Tibial nerve (tissue), 4 donors: ENCODE measurements around the gene IL15. TPM values are rescaled to one million over a fixed set of nuclear protein-coding genes. Genes with fewer than 3 reads are reported as not detected.
"Not testable (repeated sequence)": the region's sequence is repeated elsewhere in the genome, so short reads cannot be mapped to it uniquely, and the experiment has no call there.

Experiments used
- DNase-seq, 2 donors: peaks; one replicate each; pipeline ENCODE4 v3.0.0-alpha.2; 2019; ENCODE audit warnings: low spot score in 2 of 2
- H3K27ac ChIP-seq, 4 donors: fragments of 200-600 bp; sonication (generic) in 3 of 4; one replicate each; pipeline ENCODE4 v1.5.1; 2017 to 2019; ENCODE audit warnings: mild to moderate bottlenecking in 1 of 4
- H3K27me3 ChIP-seq, 2 donors: fragments of 200-600 bp; sonication (generic) in 1 of 2; one replicate each; pipeline versions ENCODE4 v1.5.1 to v1.6.0; 2017 to 2019
- H3K36me3 ChIP-seq, 3 donors: fragments of 200-600 bp; sonication (generic); one replicate each; pipeline ENCODE4 v1.5.1; 2018 to 2019
- H3K4me1 ChIP-seq, 4 donors: fragments of 200-600 bp; sonication (generic) in 3 of 4; one replicate each; pipeline ENCODE4 v1.5.1; 2017 to 2019
- H3K4me3 ChIP-seq, 4 donors: fragments of 200-600 bp; sonication (generic) in 3 of 4; one replicate each; pipeline ENCODE4 v1.5.1; 2017 to 2019; ENCODE audit warnings: mild to moderate bottlenecking in 1 of 4, moderate library complexity in 1 of 4
- H3K9me3 ChIP-seq, 4 donors: fragments of 200-600 bp; sonication (generic) in 3 of 4; one replicate each; pipeline ENCODE4 v1.5.1; 2017 to 2019
- EP300 ChIP-seq, 2 donors: sonication (generic); formaldehyde crosslinking; IDR thresholded peaks; one replicate each; pipeline ENCODE4 v1.6.1; 2017; ENCODE audit warnings: antibody characterized with exemption in 2 of 2, mild to moderate bottlenecking in 1 of 2
- POLR2A ChIP-seq, 2 donors: fragments of 450-650 bp; IDR thresholded peaks; one replicate each; pipeline ENCODE4 v1.6.1; 2017; ENCODE audit warnings: antibody characterized with exemption in 2 of 2, mild to moderate bottlenecking in 2 of 2, moderate library complexity in 2 of 2
- WGBS, 2 donors: methylation state at CpG; one replicate each; pipeline ENCODE4 v1.1.5; 2018; 5-methylcytosine and 5-hydroxymethylcytosine counted together
- total RNA-seq, 4 donors: library from RNA; depleted of rRNA; stranded (reverse); fragments of >200 nt; gene quantifications; one replicate each; pipeline ENCODE4 v1.1.0, GENCODE V29; 2016
- TF ChIP-seq, protein P1 (sequence below), 5 experiments: fragments of 200-600 bp in 3 of 5; fragments of 450-650 bp in 2 of 5; sonication (generic) in 3 of 5; IDR thresholded peaks; one replicate each; pipeline ENCODE4 v1.5.1; 2016 to 2019; ENCODE audit warnings: antibody characterized with exemption in 5 of 5, mild to moderate bottlenecking in 3 of 5, moderate library complexity in 2 of 5

Gene IL15
- total RNA-seq, 4 donors from 2014 or later = 2.4 to 8.1 (median 6.4) TPM

DNA sequence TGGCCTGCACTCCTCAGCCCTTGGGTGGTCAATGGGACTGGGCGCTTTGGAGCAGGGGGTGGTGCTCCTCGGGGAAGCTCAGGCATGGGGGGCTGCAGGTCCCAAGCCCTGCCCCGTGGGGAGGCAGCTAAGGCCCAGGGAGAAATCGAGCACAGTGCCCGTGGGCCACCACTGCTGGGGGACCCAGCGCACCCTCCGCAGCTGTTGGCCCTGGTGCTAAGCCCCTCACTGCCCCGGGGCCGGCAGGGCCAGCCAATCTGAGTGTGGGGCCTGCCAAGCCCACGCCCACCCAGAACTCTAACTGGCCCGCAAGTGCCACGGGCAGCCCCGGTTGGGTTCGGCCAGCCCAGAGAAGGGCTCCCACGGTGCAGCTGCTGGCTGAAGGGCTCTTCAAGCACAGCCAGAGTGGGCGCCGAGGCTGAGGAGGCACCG is 30.9 kb upstream of the IL15 start:
- H3K4me3 ChIP-seq = no peak overlapping the region
- 92 to 100% methylated on average over 6 to 18 of the region's 18 CpGs for WGBS, 2 donors
- DNase-seq = no peak
- H3K27ac ChIP-seq = no peak overlapping the region
- H3K4me1 ChIP-seq = no peaks in the 10 kb centered on the region
- H3K36me3 ChIP-seq = no peaks in the 10 kb centered on the region
- TF ChIP-seq, protein P1, sequence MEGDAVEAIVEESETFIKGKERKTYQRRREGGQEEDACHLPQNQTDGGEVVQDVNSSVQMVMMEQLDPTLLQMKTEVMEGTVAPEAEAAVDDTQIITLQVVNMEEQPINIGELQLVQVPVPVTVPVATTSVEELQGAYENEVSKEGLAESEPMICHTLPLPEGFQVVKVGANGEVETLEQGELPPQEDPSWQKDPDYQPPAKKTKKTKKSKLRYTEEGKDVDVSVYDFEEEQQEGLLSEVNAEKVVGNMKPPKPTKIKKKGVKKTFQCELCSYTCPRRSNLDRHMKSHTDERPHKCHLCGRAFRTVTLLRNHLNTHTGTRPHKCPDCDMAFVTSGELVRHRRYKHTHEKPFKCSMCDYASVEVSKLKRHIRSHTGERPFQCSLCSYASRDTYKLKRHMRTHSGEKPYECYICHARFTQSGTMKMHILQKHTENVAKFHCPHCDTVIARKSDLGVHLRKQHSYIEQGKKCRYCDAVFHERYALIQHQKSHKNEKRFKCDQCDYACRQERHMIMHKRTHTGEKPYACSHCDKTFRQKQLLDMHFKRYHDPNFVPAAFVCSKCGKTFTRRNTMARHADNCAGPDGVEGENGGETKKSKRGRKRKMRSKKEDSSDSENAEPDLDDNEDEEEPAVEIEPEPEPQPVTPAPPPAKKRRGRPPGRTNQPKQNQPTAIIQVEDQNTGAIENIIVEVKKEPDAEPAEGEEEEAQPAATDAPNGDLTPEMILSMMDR (IDR thresholded peaks at IDR 0.05) = no peak
- TF ChIP-seq POLR2A (IDR thresholded peaks at IDR 0.05) (no peak), EP300 (IDR thresholded peaks at IDR 0.05) (no peak)
- no peaks in the 10 kb centered on the region for H3K27me3 ChIP-seq
- H3K9me3 ChIP-seq = no peaks in the 10 kb centered on the region

- H3K9me3 ChIP-seq = no peaks in the 10 kb centered on the region
- no peaks in the 10 kb centered on the region for H3K4me1 ChIP-seq
- WGBS, 2 donors = 76 to 84% methylated on average over 4 of the region's 4 CpGs
- no peaks in the 10 kb centered on the region for H3K36me3 ChIP-seq
- peak in 1 of 2 donors; percentile 16 for DNase-seq
- H3K27me3 ChIP-seq = no peaks in the 10 kb centered on the region
- TF ChIP-seq, protein P1 (IDR thresholded peaks at IDR 0.05) = no peak
- TF ChIP-seq EP300 (IDR thresholded peaks at IDR 0.05) (no peak), POLR2A (IDR thresholded peaks at IDR 0.05) (no peak)
- H3K27ac ChIP-seq = no peak overlapping the region
- H3K4me3 ChIP-seq = no peak overlapping the region
Measured at GRCh38 chr4:141609243-141609642, 27.1 kb upstream of the IL15 start.

DNA sequence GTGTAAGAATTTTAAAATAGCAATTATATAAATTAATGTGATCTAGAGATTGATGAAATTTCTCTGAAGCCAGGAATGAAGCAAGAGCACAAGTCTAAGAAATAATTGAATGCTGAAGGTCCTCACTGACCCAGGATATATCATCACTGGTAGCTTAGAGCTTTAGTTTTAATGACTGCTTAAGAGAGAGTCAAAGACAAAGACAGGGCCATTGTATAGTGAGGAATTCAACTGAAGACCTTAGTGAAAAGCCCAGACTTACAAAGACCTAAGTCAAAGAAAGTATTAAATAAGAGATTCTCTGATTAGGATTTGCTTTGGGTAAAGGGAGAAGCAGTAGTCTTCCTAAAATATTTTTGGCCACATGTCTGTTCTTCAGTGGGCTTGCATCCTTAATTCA is 26.0 kb upstream of the IL15 start:
- Histone ChIP-seq H3K27ac (no peak overlapping the region), H3K36me3 (no peaks in the 10 kb centered on the region), H3K4me1 (no peaks in the 10 kb centered on the region), H3K4me3 (no peak overlapping the region), H3K9me3 (no peaks in the 10 kb centered on the region), H3K27me3 (no peaks in the 10 kb centered on the region)
- no peak for TF ChIP-seq POLR2A (IDR thresholded peaks at IDR 0.05)
- no peak for TF ChIP-seq EP300 (IDR thresholded peaks at IDR 0.05)
- TF ChIP-seq, protein P1 (IDR thresholded peaks at IDR 0.05) = no peak
- no peak for DNase-seq

GRCh38 chr4:141614878-141615586 is 21.4 kb upstream of the IL15 start:
- no peak overlapping the region for H3K4me3 ChIP-seq
- WGBS, 2 donors = 85 to 88% methylated on average over 11 of the region's 11 CpGs
- no peaks in the 10 kb centered on the region for H3K36me3 ChIP-seq
- no peaks in the 10 kb centered on the region for H3K9me3 ChIP-seq
- no peaks in the 10 kb centered on the region for H3K27me3 ChIP-seq
- no peaks in the 10 kb centered on the region for H3K4me1 ChIP-seq
- no peak overlapping the region for H3K27ac ChIP-seq
- DNase-seq = no peak
- TF ChIP-seq EP300 (IDR thresholded peaks at IDR 0.05) (no peak), POLR2A (IDR thresholded peaks at IDR 0.05) (no peak)
- TF ChIP-seq, protein P1 (IDR thresholded peaks at IDR 0.05) = no peak

- 93 to 95% methylated on average over 8 of the region's 8 CpGs for WGBS, 2 donors
- H3K36me3 ChIP-seq, DNase-seq, H3K4me1 ChIP-seq, H3K27ac ChIP-seq, H3K4me3 ChIP-seq, H3K9me3 ChIP-seq, H3K27me3 ChIP-seq: not testable (repeated sequence)
Measured at GRCh38 chr4:141615587-141615918, 20.8 kb upstream of the IL15 start.

GRCh38 chr4:141620715-141621114 is 15.7 kb upstream of the IL15 start:
- no peak for TF ChIP-seq POLR2A (IDR thresholded peaks at IDR 0.05)
- TF ChIP-seq EP300 (IDR thresholded peaks at IDR 0.05) = no peak
- TF ChIP-seq, protein P1 (IDR thresholded peaks at IDR 0.05) = no peak
- Histone ChIP-seq H3K4me1 (no peaks in the 10 kb centered on the region), H3K9me3 (no peaks in the 10 kb centered on the region), H3K36me3 (no peaks in the 10 kb centered on the region), H3K27me3 (no peaks in the 10 kb centered on the region), H3K27ac (no peak overlapping the region), H3K4me3 (no peak overlapping the region)
- DNase-seq = no peak
- WGBS, 2 donors = 87 to 93% methylated on average over 1 of the region's 1 CpG
